ENCODE results near the gene TERB2. TPM values are rescaled to one million over a fixed set of nuclear protein-coding genes. Genes with fewer than 3 reads are reported as not detected.

The TERB2 gene
- total RNA-seq, 1 experiment from 2014 or later = not detected

Other genes starting within 250 kb of the TERB2 start
- gene PATL2, start 245.4 kb upstream of the TERB2 start, total RNA-seq (2021; ENCODE audit: unreplicated experiment) = 1.2 TPM
- 388 TPM for gene B2M, start 245.2 kb upstream of the TERB2 start, total RNA-seq (2021; ENCODE audit: unreplicated experiment)
- gene TRIM69, start 220.2 kb upstream of the TERB2 start, total RNA-seq (2021; ENCODE audit: unreplicated experiment) = 13.0 TPM
- gene SORD, start 66.5 kb downstream of the TERB2 start, total RNA-seq (2021; ENCODE audit: unreplicated experiment) = 116 TPM
- 0.44 TPM for gene DUOX2, start 157.5 kb downstream of the TERB2 start, total RNA-seq (2021; ENCODE audit: unreplicated experiment)
- gene DUOXA2, start 157.6 kb downstream of the TERB2 start, total RNA-seq (2021; ENCODE audit: unreplicated experiment) = not detected
- gene DUOXA1, start 173.2 kb downstream of the TERB2 start, total RNA-seq (2021; ENCODE audit: unreplicated experiment) = 2.3 TPM
- gene DUOX1, start 173.3 kb downstream of the TERB2 start, total RNA-seq (2021; ENCODE audit: unreplicated experiment) = 19.6 TPM
- gene SHF, start 231.3 kb downstream of the TERB2 start, total RNA-seq (2021; ENCODE audit: unreplicated experiment) = 2.6 TPM